C4-2B (cell line): ENCODE results near the gene NOP56.

ENCODE experiments used
- H3K27ac ChIP-seq: fragments of 450-650 bp; 2 replicates; pipeline ENCODE4 v1.5.1; 2017
- ZFX ChIP-seq: fragments of 450-650 bp; IDR thresholded peaks from 2 replicates; pipeline ENCODE4 v1.6.1; 2017
- TF ChIP-seq, protein P1 (sequence below): fragments of 450-650 bp; conservative IDR thresholded peaks from 2 replicates; pipeline ENCODE4 v1.5.1; 2017; ENCODE audit warnings: mild to moderate bottlenecking

Gene NOP56, protein sequence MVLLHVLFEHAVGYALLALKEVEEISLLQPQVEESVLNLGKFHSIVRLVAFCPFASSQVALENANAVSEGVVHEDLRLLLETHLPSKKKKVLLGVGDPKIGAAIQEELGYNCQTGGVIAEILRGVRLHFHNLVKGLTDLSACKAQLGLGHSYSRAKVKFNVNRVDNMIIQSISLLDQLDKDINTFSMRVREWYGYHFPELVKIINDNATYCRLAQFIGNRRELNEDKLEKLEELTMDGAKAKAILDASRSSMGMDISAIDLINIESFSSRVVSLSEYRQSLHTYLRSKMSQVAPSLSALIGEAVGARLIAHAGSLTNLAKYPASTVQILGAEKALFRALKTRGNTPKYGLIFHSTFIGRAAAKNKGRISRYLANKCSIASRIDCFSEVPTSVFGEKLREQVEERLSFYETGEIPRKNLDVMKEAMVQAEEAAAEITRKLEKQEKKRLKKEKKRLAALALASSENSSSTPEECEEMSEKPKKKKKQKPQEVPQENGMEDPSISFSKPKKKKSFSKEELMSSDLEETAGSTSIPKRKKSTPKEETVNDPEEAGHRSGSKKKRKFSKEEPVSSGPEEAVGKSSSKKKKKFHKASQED

GRCh38 chr20:2651772-2652723 lies at the start of gene NOP56:
TSS of gene NOP56 (plus strand) at chr20:2652632. CDS start at chr20:2652661, 29 bp downstream.
- H3K27ac ChIP-seq, result peak within 1 kb of the TSS; percentile 95
- peak; percentile 66 for TF ChIP-seq ZFX
- TF ChIP-seq, protein P1, sequence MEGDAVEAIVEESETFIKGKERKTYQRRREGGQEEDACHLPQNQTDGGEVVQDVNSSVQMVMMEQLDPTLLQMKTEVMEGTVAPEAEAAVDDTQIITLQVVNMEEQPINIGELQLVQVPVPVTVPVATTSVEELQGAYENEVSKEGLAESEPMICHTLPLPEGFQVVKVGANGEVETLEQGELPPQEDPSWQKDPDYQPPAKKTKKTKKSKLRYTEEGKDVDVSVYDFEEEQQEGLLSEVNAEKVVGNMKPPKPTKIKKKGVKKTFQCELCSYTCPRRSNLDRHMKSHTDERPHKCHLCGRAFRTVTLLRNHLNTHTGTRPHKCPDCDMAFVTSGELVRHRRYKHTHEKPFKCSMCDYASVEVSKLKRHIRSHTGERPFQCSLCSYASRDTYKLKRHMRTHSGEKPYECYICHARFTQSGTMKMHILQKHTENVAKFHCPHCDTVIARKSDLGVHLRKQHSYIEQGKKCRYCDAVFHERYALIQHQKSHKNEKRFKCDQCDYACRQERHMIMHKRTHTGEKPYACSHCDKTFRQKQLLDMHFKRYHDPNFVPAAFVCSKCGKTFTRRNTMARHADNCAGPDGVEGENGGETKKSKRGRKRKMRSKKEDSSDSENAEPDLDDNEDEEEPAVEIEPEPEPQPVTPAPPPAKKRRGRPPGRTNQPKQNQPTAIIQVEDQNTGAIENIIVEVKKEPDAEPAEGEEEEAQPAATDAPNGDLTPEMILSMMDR, result no peak

GRCh38 chr20:2602746-2603145 lies 49.7 kb upstream of the NOP56 start:
- no peak overlapping the region for H3K27ac ChIP-seq
- TF ChIP-seq, protein P1, result no peak

GRCh38 chr20:2603816-2604505 lies 48.5 kb upstream of the NOP56 start:
- no peak for TF ChIP-seq ZFX
- TF ChIP-seq, protein P1, result no peak
- no peak overlapping the region for H3K27ac ChIP-seq

DNA sequence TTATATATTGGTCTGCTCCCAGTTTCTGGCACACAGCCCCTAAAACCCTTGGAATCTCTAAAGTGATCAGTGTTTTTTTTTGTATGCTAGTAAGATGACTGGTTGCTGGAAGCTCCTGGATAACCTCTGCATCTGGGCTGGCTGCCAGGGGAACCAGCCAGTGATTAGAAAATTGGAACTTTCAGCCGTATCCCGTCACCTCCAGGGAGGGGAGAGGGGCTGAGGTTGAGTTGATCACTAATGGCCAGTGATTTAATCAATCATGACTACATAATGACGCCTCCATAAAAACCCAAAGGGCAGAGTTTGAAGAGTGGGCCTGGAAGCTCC lies 48.0 kb upstream of the NOP56 start:
- TF ChIP-seq, protein P1, result no peak
- TF ChIP-seq ZFX, result no peak

DNA sequence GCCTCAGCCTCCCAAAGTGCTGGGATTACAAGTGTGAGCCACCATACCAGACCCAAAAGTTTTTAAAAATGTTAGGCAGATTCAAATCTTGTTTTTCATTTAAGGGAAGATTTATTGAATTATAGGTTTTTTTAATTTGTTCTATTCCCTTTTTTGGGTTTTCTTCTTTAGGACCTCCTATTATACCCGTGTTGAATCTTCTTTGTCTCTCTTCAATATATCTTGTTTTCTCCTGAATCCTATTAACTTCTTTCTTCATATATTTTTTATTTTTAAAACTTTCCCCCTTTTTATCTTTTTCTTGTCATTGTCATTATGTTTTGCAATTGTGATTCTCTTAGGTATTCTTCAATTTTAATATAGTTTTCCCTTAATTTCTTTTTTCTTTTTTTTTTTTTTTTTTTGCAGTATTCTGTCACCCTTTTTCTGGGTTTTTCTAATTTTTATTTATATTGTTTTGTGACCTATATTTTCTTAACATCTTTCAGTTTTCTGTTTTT lies 45.9 kb upstream of the NOP56 start:
- H3K27ac ChIP-seq, result no peak overlapping the region
- no peak for TF ChIP-seq ZFX
- TF ChIP-seq, protein P1, result no peak

More for the DNA sequence above, 48.0 kb upstream of the NOP56 start:
- H3K27ac ChIP-seq, result no peak overlapping the region

DNA sequence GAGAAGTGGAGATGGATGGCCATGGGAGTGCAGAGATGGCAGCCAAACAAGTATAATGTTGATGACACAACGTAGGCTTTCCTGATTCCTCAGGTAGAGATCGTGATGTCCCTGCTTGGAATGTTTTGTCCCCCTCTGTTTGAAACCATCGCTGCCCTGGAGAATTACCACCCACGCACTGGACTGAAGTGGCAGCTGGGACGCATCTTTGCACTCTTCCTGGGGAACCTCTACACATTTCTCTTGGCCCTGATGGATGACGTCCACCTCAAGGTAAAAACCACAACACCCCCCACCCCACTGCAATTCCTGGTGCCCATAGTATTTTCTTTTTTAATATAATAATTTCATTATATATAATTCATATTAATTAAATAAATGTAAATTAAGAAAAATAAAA lies 42.1 kb upstream of the NOP56 start:
- no peak for TF ChIP-seq ZFX
- TF ChIP-seq, protein P1, result no peak
- H3K27ac ChIP-seq, result no peak overlapping the region
